SK-N-SH treated with all-trans-retinoic acid at 6 μM for 48 hours (cell line): ENCODE measurements around the gene CYP27B1.

Source experiments
- ATAC-seq: fragments of 200-7000 bp; cut with Tn5 transposase; 3 replicates; pipeline ENCODE4 v1.9.1; 2020; ENCODE audit warnings: mild to moderate bottlenecking, moderate library complexity
- BACH2 ChIP-seq: fragments of 250-450 bp; sonication (Bioruptor Pico); IDR thresholded peaks from 2 replicates; pipeline ENCODE4 v1.9.0; 2021; ENCODE audit warnings: mild to moderate bottlenecking, borderline replicate concordance
- CREB5 ChIP-seq: fragments of 250-450 bp; sonication (Bioruptor Pico); IDR thresholded peaks from 2 replicates; pipeline ENCODE4 v1.5.1; 2020; ENCODE audit warnings: low read depth, mild to moderate bottlenecking, moderate library complexity
- CSDC2 ChIP-seq: fragments of 250-450 bp; sonication (Bioruptor Pico); IDR thresholded peaks from 2 replicates; pipeline ENCODE4 v1.5.0; 2020; ENCODE audit warnings: mild to moderate bottlenecking, moderate library complexity
- CSRNP3 ChIP-seq: fragments of 250-450 bp; sonication (Bioruptor Pico); IDR thresholded peaks from 2 replicates; pipeline ENCODE4 v1.5.1; 2021; ENCODE audit warnings: mild to moderate bottlenecking, moderate library complexity
- ESRRG ChIP-seq: fragments of 250-450 bp; sonication (Bioruptor Pico); IDR thresholded peaks from 2 replicates; pipeline ENCODE4 v1.6.1; 2021; ENCODE audit warnings: mild to moderate bottlenecking
- GLIS3 ChIP-seq: fragments of 250-450 bp; sonication (Bioruptor Pico); IDR thresholded peaks from 2 replicates; pipeline ENCODE4 v1.5.0; 2020; ENCODE audit warnings: mild to moderate bottlenecking, moderate library complexity
- ISL1 ChIP-seq: fragments of 250-450 bp; sonication (Bioruptor Pico); IDR thresholded peaks from 2 replicates; pipeline ENCODE4 v2.1.2; 2022; ENCODE audit warnings: mild to moderate bottlenecking, moderate library complexity
- PATZ1 ChIP-seq: fragments of 250-450 bp; sonication (Bioruptor Pico); IDR thresholded peaks from 2 replicates; pipeline ENCODE4 v1.8.0; 2020; ENCODE audit warnings: mild to moderate bottlenecking, moderate library complexity, borderline replicate concordance
- POU6F1 ChIP-seq: fragments of 250-450 bp; sonication (Bioruptor Pico); IDR thresholded peaks from 2 replicates; pipeline ENCODE4 v1.8.0; 2021; ENCODE audit warnings: low read depth, mild to moderate bottlenecking, moderate library complexity, borderline replicate concordance
- PPARA ChIP-seq: fragments of 250-450 bp; sonication (Bioruptor Pico); IDR thresholded peaks from 2 replicates; pipeline ENCODE4 v1.5.0; 2020; ENCODE audit warnings: mild to moderate bottlenecking, borderline replicate concordance
- RARB ChIP-seq: fragments of 250-450 bp; sonication (Bioruptor Pico); IDR thresholded peaks from 2 replicates; pipeline ENCODE4 v1.8.0; 2021; ENCODE audit warnings: mild to moderate bottlenecking, moderate library complexity
- SNAI2 ChIP-seq: fragments of 250-450 bp; sonication (Bioruptor Pico); IDR thresholded peaks from 2 replicates; pipeline ENCODE4 v1.5.0; 2020; ENCODE audit warnings: mild to moderate bottlenecking, moderate library complexity
- TCF4 ChIP-seq: fragments of 250-450 bp; sonication (Bioruptor Pico); IDR thresholded peaks from 2 replicates; pipeline ENCODE4 v1.8.0; 2021; ENCODE audit warnings: mild to moderate bottlenecking, moderate library complexity, borderline replicate concordance
- TOX ChIP-seq: fragments of 250-450 bp; sonication (Bioruptor Pico); IDR thresholded peaks from 2 replicates; pipeline ENCODE4 v1.8.0; 2021; ENCODE audit warnings: mild to moderate bottlenecking, moderate library complexity, borderline replicate concordance
- ZC3H10 ChIP-seq: fragments of 250-450 bp; sonication (Bioruptor Pico); IDR thresholded peaks from 2 replicates; pipeline ENCODE4 v1.5.1; 2021; ENCODE audit warnings: mild to moderate bottlenecking, moderate library complexity
- ZFP3 ChIP-seq: fragments of 250-450 bp; sonication (Bioruptor Pico); IDR thresholded peaks from 2 replicates; pipeline ENCODE4 v1.5.0; 2020; ENCODE audit warnings: mild to moderate bottlenecking, moderate library complexity
- ZFP30 ChIP-seq: fragments of 450-650 bp; formaldehyde crosslinking; IDR thresholded peaks from 2 replicates; pipeline ENCODE4 v1.5.0; 2022; ENCODE audit warnings: mild to moderate bottlenecking, moderate library complexity
- ZNF565 ChIP-seq: fragments of 450-650 bp; formaldehyde crosslinking; conservative IDR thresholded peaks from 2 replicates; pipeline ENCODE4 v1.5.0; 2020; ENCODE audit warnings: low read depth, mild to moderate bottlenecking, moderate library complexity
- ZNF70 ChIP-seq: fragments of 450-650 bp; formaldehyde crosslinking; IDR thresholded peaks from 2 replicates; pipeline ENCODE4 v1.5.0; 2020; ENCODE audit warnings: mild to moderate bottlenecking, moderate library complexity
- ZNF8 ChIP-seq: fragments of 450-650 bp; formaldehyde crosslinking; IDR thresholded peaks from 2 replicates; pipeline ENCODE4 v1.5.0; 2020; ENCODE audit warnings: mild to moderate bottlenecking, moderate library complexity

CYP27B1 gene

GRCh38 chr12:57765003-57765697, 1.7 kb downstream of the CYP27B1 start (continued):
- TF ChIP-seq CSRNP3 (CRISPR knock-in tag) (no peak), TOX (CRISPR knock-in tag) (no peak), BACH2 (CRISPR knock-in tag) (no peak), CREB5 (no peak)

GRCh38 chr12:57764662-57765002, 2.2 kb downstream of the CYP27B1 start:
- no peak for ATAC-seq
- TF ChIP-seq RARB (CRISPR knock-in tag): no peak
- no peak for TF ChIP-seq CSDC2 (CRISPR knock-in tag)
- TF ChIP-seq ZC3H10 (CRISPR knock-in tag): no peak
- TF ChIP-seq, all 23 proteins: peak for 0

GRCh38 chr12:57763881-57764661, 2.8 kb downstream of the CYP27B1 start:
- ATAC-seq: no peak
- no peak for TF ChIP-seq RARB (CRISPR knock-in tag)
- TF ChIP-seq ISL1 (CRISPR knock-in tag): no peak
- no peak for TF ChIP-seq SNAI2 (CRISPR knock-in tag)
- no peak for TF ChIP-seq POU6F1 (CRISPR knock-in tag)
- TF ChIP-seq ZNF8 (CRISPR knock-in tag): no peak
- no peak for TF ChIP-seq ESRRG (CRISPR knock-in tag)
- no peak for TF ChIP-seq TOX (CRISPR knock-in tag)
- no peak for TF ChIP-seq ZFP30
- no peak for TF ChIP-seq CSDC2 (CRISPR knock-in tag)
- no peak for TF ChIP-seq ZFP3 (CRISPR knock-in tag)
- no peak for TF ChIP-seq ZC3H10 (CRISPR knock-in tag)
- TF ChIP-seq ZNF565 (CRISPR knock-in tag): no peak
- no peak for TF ChIP-seq GLIS3 (CRISPR knock-in tag)
- TF ChIP-seq ZNF70 (CRISPR knock-in tag): no peak
- no peak for TF ChIP-seq TCF4
- TF ChIP-seq BACH2 (CRISPR knock-in tag): no peak
- no peak for TF ChIP-seq CREB5
- TF ChIP-seq, all 23 proteins: peak for 0

GRCh38 chr12:57762463-57762862, 4.4 kb downstream of the CYP27B1 start:
- no peak for ATAC-seq
- TF ChIP-seq PATZ1 (no peak), RARB (CRISPR knock-in tag) (no peak), PPARA (CRISPR knock-in tag) (no peak), BACH2 (CRISPR knock-in tag) (no peak), CSDC2 (CRISPR knock-in tag) (no peak)
